Fibroblast of villous mesenchyme (primary cell): ENCODE measurements around the gene NPIPB12. TPM values are rescaled to one million over a fixed set of nuclear protein-coding genes. Genes with fewer than 3 reads are reported as not detected.
"Not testable (repeated sequence)": the region's sequence is repeated elsewhere in the genome, so short reads cannot be mapped to it uniquely, and the experiment has no call there.

ENCODE experiments used
- DNase-seq: peaks from one replicate; pipeline ENCODE4 v3.0.0-alpha.2; 2010; ENCODE audit warnings: low read depth
- H3K4me3 ChIP-seq: 2 replicates; pipeline ENCODE4 v1.5.1; 2011; ENCODE audit warnings: low read depth, mild to moderate bottlenecking, low read length
- small RNA-seq: library from RNA; depleted of rRNA; stranded (forward); fragments of <200 nt; gene quantifications from one replicate; pipeline ENCODE3, GENCODE V24; 2012
- total RNA-seq: library from RNA; depleted of rRNA; stranded (reverse); fragments of >200 nt; gene quantifications from 2 replicates; pipeline ENCODE4 v1.2.3, GENCODE V29; 2012

Gene NPIPB12
- 15.1 and 18.4 TPM in 2 replicates for total RNA-seq

GRCh38 chr16:29506308-29506707 lies at the start of gene NPIPB12:
NPIPB12 (minus strand) TSS chr16:29506408.
- H3K4me3 ChIP-seq, DNase-seq: not testable (repeated sequence)

GRCh38 chr16:29521520-29521919 lies 15.3 kb upstream of the NPIPB12 start:
- not testable (repeated sequence) for DNase-seq, H3K4me3 ChIP-seq

GRCh38 chr16:29482276-29482675 lies 23.9 kb downstream of the NPIPB12 start:
- not testable (repeated sequence) for DNase-seq, H3K4me3 ChIP-seq

DNA sequence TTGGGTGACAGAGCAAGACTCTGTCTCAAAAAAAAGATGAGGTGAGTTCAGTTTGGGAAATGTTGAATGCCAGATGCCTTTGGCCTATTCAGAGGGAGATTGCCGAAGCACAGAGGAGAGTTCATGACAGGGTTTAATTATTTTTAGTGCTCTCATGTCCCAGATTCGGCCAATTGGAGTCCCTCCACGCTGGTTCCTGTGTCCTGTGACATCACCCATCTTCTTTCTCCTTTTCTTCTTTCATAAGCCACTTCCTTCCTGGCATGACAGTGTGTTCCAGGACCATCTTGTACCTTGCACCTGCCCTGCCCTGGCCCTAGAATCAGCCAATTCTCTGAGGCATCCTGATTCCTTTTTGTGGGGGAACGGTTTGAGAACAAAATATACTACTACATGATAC lies 34.1 kb downstream of the NPIPB12 start:
- not testable (repeated sequence) for DNase-seq, H3K4me3 ChIP-seq

DNA sequence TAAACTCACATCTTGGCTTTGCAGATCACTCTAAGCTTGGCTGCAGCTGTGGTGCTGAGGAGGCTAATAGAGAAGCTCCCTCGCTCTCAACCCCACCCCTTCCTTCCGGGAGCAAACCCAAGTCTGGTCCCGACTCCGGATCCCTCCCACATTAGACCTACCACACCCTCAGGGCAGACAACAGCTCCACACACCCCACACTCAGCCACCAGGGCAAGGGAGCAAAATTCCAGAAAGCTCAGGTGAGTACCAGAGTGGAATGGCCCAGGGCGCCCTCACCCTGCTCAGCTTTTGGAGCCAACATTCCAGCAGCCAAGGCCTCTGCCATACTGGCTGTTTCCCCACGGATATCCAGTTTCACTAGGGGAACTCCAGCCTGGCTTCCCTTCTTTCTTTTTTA lies 36.5 kb downstream of the NPIPB12 start:
- not testable (repeated sequence) for DNase-seq, H3K4me3 ChIP-seq

GRCh38 chr16:29467654-29468366 lies 38.4 kb downstream of the NPIPB12 start:
- not testable (repeated sequence) for DNase-seq, H3K4me3 ChIP-seq

DNA sequence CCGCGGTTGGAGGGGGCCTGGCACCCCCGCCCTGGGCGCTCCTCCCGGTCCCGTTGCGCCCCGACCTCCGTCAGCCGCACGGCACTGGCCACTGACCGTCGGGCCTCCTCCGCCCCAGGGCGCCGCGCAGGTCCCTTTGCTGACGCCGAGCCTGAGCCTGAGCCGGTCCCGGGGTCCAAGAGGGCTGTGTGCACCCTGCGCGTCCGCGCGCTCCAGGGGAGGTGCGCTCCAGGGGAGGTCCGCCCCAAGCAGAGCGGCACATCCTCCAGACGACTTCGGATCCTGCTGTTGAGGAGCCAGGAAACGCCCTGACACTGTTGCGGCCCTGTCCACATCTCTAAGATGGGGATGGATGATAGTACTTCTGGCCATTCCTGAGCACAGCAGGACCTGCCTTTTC lies 39.3 kb downstream of the NPIPB12 start:
- not testable (repeated sequence) for H3K4me3 ChIP-seq, DNase-seq

DNA sequence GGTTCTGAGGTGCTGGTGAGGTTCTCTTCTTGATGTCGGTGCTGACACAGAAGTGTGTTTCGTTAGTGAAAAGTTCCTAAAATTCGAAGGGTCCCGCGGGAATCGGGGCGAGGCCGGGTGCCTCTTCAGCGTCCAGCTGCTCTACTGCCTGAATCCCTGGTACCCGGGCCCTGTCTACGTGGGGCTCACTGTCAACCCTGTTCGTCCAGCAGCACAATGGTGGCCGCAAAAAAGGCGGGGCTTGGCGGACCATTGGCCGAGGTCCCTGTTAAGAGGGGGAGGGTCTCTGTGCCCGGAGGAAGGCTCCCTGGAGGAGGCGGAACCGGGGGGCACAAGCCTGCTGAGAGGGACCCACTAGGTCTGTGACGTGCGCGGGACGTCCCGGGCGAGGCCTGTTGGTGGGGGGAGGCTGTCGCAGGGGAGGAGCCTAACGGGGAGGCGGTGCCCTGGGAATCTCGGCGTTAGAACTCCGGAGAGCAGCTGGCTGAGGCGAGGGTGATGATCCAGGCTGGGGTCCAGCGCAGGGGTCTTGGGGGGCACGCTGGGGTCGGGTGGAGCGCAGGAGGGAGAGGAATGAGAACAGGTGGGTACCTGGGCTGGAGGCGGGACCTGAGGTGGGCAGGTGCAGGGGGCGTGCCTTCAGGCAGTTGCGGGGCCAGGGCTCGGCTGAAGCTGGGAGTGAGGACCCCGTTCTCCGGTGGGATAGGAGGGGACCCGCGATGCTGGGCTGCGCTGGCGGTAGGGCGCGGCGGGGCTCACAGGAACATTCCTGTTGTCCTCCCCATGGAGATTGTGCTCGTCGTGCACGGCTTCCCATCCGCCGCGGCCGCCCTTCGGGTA lies 40.0 kb downstream of the NPIPB12 start:
- not testable (repeated sequence) for H3K4me3 ChIP-seq, DNase-seq

DNA sequence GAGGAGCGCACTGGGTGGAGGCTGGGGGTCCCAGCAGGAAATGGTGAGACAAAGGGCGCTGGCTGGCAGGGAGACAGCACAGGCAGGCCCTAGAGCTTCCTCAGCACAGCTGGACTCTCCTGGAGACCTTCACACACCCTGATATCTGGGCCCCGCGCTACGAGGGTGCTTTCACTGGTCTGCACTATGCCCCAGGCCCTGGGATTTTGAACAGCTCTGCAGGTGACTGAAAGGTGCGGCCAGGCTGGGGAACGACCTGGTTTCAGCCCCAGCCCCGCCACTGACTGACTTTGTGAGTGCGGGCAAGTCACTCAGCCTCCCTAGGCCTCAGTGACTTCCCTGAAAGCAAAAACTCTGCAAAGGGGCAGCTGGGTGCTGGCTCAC lies 45.6 kb downstream of the NPIPB12 start:
- DNase-seq, H3K4me3 ChIP-seq: not testable (repeated sequence)

DNA sequence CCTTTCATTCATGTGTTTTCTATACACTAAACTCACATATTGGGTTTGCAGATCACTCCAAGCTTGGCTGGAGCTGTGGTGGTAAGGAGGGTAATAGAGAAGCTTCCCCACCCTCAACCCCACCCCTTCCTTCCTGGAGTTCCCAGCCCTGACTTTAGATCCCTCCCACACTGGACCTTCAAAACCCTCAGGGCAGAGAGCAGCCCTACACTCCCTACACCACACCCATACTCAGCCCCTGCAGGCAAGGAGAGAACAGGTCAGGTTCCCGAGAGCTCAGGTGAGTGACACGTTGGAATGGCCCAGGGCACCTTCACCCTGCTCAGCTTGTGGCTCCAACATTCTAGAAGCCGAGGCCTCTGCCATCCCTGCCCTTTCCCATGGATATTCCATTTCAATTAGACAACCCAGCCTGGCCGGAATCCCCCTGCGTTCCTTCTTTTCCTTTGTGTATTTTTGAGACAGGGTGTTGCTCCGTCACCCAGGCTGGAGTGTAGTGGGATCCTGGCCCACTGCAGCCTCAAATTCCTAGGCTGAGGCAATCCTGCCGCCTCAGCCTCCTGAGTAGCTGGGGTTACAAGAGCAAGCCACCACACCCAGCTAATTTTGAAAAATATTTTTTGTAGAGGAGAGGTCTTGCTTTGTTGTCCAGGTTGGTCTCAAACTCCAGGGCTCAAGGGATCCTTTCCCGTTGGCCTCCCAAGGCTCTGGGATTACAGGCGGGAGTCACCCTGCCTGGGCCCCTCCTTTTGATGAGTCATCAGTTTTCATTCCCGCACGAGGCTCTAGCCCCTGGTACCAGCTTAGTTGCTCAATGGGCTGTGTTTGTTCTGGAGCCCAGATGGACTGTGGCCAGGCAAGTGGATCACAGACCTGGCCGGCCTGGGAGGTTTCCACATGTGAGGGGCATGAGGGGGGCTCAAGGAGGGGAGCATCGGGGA lies 46.2 kb downstream of the NPIPB12 start, which contains the start of gene SULT1A4:
SULT1A4 (plus strand) TSS at position 208 of the 941 bp plus-strand sequence. CDS start 1,473 bp downstream, outside the sequence.
- not testable (repeated sequence) for H3K4me3 ChIP-seq, DNase-seq

- DNase-seq = not testable (repeated sequence)
These were observed 48.5 kb downstream of the NPIPB12 start for GRCh38 chr16:29457660-29458059.

DNA sequence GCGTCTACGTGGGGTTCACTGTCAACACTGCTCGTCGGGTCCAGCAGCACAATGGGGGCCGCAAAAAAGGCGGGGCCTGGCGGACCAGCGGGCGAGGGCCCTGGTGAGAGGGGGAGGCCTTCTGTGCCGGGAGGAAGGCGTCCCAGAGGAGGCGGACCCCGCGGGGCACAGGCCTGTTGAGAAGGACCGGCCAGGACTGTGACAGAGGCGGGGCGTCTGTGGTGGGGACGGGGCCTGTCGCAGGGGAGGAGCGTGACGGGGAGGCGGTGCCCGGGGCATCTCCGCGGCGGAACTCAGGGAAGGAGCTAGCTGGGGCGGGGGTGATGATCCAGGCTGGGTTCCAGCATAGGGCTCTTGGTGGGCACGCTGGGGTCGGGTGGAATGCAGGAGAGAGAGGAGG lies 51.4 kb downstream of the NPIPB12 start:
- not testable (repeated sequence) for DNase-seq

More at GRCh38 chr16:29457660-29458059, 48.5 kb downstream of the NPIPB12 start:
- not testable (repeated sequence) for H3K4me3 ChIP-seq

GRCh38 chr16:29454269-29454668 lies 51.9 kb downstream of the NPIPB12 start, which contains the start of the genes BOLA2 and SLX1B:
BOLA2 (minus strand) TSS chr16:29454351; CDS start chr16:29454253, 98 bp downstream.
SLX1B (plus strand) TSS chr16:29454533.
- not testable (repeated sequence) for DNase-seq, H3K4me3 ChIP-seq

More for the DNA sequence above, 51.4 kb downstream of the NPIPB12 start:
- H3K4me3 ChIP-seq = not testable (repeated sequence)

GRCh38 chr16:29453754-29454153 lies 52.5 kb downstream of the NPIPB12 start:
- H3K4me3 ChIP-seq, DNase-seq: not testable (repeated sequence)

Small RNA genes lying within 50 kb of the gene (small RNA-seq; reads per million reads assigned to genes)
- gene AC133555.2 = not detected

Other genes with a start within 250 kb of the NPIPB12 start
- under 0.01 TPM in 2 replicates for gene NPIPB11, start 99.7 kb downstream of the NPIPB12 start, total RNA-seq
- gene BOLA2, start 52.1 kb downstream of the NPIPB12 start, total RNA-seq = 20.3 and 38.7 TPM in 2 replicates
- gene SLX1B, start 51.9 kb downstream of the NPIPB12 start, total RNA-seq = 6.5 and 10.0 TPM in 2 replicates
- gene SULT1A4, start 46.5 kb downstream of the NPIPB12 start, total RNA-seq = 0.43 and 1.6 TPM in 2 replicates
- not detected in 2 replicates for gene SPN, start 156.8 kb upstream of the NPIPB12 start, total RNA-seq
- gene QPRT, start 172.8 kb upstream of the NPIPB12 start, total RNA-seq = 95.3 and 123 TPM in 2 replicates
- gene C16orf54, start 239.6 kb upstream of the NPIPB12 start, total RNA-seq = not detected in 2 replicates